ENCODE data around the gene IL13RA2.

The IL13RA2 gene

GRCh38 chrX:115053223-115053622 lies 35.8 kb upstream of the IL13RA2 start:
- H3K36me3 ChIP-seq (ENCODE audit: control insufficient read depth, insufficient read depth, low read length): no peaks in the 10 kb centered on the region

DNA sequence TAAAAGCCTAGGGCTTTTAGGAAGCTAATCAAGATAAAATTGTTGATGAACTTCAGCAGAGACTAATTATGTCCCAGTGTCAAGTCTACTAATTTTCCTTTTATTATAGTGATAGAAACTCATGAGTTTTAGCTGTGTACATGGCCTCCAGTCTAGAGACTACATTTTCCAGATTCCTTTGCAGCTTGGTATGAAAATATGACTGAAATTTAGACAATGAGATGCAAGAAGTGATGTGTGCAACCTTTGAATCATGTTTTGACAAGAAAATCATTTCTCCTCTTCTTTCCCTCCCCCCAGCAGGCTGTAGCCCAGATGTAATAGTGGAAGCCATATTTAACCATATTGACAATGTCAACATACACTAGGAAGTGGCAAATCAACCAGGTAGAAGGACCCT lies 30.3 kb upstream of the IL13RA2 start:
- no peak overlapping the region for H3K4me3 ChIP-seq (replicated peaks; ENCODE audit: low read depth, low read length)
- TF ChIP-seq, protein P1, sequence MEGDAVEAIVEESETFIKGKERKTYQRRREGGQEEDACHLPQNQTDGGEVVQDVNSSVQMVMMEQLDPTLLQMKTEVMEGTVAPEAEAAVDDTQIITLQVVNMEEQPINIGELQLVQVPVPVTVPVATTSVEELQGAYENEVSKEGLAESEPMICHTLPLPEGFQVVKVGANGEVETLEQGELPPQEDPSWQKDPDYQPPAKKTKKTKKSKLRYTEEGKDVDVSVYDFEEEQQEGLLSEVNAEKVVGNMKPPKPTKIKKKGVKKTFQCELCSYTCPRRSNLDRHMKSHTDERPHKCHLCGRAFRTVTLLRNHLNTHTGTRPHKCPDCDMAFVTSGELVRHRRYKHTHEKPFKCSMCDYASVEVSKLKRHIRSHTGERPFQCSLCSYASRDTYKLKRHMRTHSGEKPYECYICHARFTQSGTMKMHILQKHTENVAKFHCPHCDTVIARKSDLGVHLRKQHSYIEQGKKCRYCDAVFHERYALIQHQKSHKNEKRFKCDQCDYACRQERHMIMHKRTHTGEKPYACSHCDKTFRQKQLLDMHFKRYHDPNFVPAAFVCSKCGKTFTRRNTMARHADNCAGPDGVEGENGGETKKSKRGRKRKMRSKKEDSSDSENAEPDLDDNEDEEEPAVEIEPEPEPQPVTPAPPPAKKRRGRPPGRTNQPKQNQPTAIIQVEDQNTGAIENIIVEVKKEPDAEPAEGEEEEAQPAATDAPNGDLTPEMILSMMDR (IDR thresholded peaks at IDR 0.05; ENCODE audit: insufficient read depth, low read length, poor library complexity, severe bottlenecking): no peak
- DNase-seq (ENCODE audit: extremely low read depth, insufficient read length): no peak
- no peaks in the 10 kb centered on the region for H3K27me3 ChIP-seq (replicated peaks; ENCODE audit: control insufficient read depth, insufficient read depth, low read length)
- no peaks in the 10 kb centered on the region for H3K36me3 ChIP-seq (ENCODE audit: control insufficient read depth, insufficient read depth, low read length)

More at GRCh38 chrX:115053223-115053622, 35.8 kb upstream of the IL13RA2 start:
- H3K4me3 ChIP-seq (replicated peaks; ENCODE audit: low read depth, low read length): no peak overlapping the region
- no peak for DNase-seq (ENCODE audit: extremely low read depth, insufficient read length)
- TF ChIP-seq, protein P1 (IDR thresholded peaks at IDR 0.05; ENCODE audit: insufficient read depth, low read length, poor library complexity, severe bottlenecking): no peak
- H3K27me3 ChIP-seq (replicated peaks; ENCODE audit: control insufficient read depth, insufficient read depth, low read length): no peaks in the 10 kb centered on the region

GRCh38 chrX:115047181-115047580 lies 29.8 kb upstream of the IL13RA2 start:
- H3K27me3 ChIP-seq (replicated peaks; ENCODE audit: control insufficient read depth, insufficient read depth, low read length): no peaks in the 10 kb centered on the region
- no peak for DNase-seq (ENCODE audit: extremely low read depth, insufficient read length)
- no peaks in the 10 kb centered on the region for H3K36me3 ChIP-seq (ENCODE audit: control insufficient read depth, insufficient read depth, low read length)
- TF ChIP-seq, protein P1 (IDR thresholded peaks at IDR 0.05; ENCODE audit: insufficient read depth, low read length, poor library complexity, severe bottlenecking): no peak
- H3K4me3 ChIP-seq (replicated peaks; ENCODE audit: low read depth, low read length): no peak overlapping the region

DNA sequence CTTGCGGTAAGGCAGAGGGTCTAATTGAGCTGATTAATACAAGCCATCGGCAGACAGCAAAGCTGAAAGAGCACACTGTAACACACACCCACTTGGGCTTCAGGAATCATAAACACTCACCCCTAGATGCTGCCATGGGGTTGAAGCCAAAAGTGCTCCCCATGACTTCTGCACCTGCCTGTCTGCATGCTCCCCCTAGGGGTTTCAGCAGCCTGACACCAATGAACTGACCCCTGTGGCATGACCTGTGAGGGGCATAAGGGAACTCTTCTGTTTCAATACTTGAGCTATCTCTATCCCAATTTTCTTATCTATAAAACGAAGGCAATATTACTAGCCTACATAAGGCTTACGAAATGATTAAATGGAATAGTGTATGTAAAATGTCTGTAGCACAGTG lies 23.0 kb upstream of the IL13RA2 start:
- no peaks in the 10 kb centered on the region for H3K27me3 ChIP-seq (replicated peaks; ENCODE audit: control insufficient read depth, insufficient read depth, low read length)
- no peaks in the 10 kb centered on the region for H3K36me3 ChIP-seq (ENCODE audit: control insufficient read depth, insufficient read depth, low read length)
- TF ChIP-seq, protein P1 (IDR thresholded peaks at IDR 0.05; ENCODE audit: insufficient read depth, low read length, poor library complexity, severe bottlenecking): peak; percentile 4
- no peak overlapping the region for H3K4me3 ChIP-seq (replicated peaks; ENCODE audit: low read depth, low read length)
- no peak for DNase-seq (ENCODE audit: extremely low read depth, insufficient read length)

DNA sequence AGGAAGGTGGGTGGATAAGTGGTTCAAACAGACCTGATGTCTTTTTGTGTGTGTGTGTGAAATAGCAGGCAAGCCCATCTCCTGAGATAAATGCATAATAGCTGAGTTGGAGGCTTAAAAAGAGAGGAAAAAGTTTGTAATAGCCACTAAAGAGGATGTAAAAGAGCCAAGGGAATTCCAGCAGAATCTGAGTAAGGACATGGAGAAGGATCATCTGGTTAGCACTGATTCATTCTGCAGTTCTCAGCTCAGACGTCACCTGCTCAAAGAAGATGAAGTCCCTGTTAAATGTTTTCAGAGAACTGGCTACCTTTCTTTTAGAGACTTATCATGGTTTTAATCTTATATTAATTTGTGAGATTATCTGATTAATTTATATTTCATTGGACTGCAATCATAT lies 21.0 kb upstream of the IL13RA2 start:
- TF ChIP-seq, protein P1 (IDR thresholded peaks at IDR 0.05; ENCODE audit: insufficient read depth, low read length, poor library complexity, severe bottlenecking): no peak
- H3K27me3 ChIP-seq (replicated peaks; ENCODE audit: control insufficient read depth, insufficient read depth, low read length): no peaks in the 10 kb centered on the region
- no peaks in the 10 kb centered on the region for H3K36me3 ChIP-seq (ENCODE audit: control insufficient read depth, insufficient read depth, low read length)
- DNase-seq (ENCODE audit: extremely low read depth, insufficient read length): no peak
- no peak overlapping the region for H3K4me3 ChIP-seq (replicated peaks; ENCODE audit: low read depth, low read length)

DNA sequence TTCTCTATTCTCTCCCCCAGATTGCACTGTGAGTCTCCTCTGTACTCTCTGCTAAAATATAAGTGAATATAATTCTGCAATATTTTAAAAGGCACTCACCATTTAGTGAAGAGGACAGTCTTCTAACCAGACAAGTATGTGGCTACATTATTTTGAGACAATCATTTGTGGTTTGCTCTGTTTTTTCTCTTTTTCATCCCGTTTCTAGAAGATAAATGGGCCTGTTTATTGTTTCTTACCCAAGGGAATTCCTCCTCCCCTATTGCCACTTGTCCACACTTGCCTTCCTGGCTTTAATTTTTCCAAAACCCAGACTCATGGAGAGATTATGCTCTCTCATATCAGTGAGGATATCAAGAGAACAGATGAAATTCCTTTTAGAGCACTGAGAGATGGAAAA lies 18.6 kb upstream of the IL13RA2 start:
- TF ChIP-seq, protein P1 (IDR thresholded peaks at IDR 0.05; ENCODE audit: insufficient read depth, low read length, poor library complexity, severe bottlenecking): no peak
- no peaks in the 10 kb centered on the region for H3K27me3 ChIP-seq (replicated peaks; ENCODE audit: control insufficient read depth, insufficient read depth, low read length)
- H3K4me3 ChIP-seq (replicated peaks; ENCODE audit: low read depth, low read length): no peak overlapping the region
- no peak for DNase-seq (ENCODE audit: extremely low read depth, insufficient read length)
- no peaks in the 10 kb centered on the region for H3K36me3 ChIP-seq (ENCODE audit: control insufficient read depth, insufficient read depth, low read length)

All from GM06990 (cell line).